Measurements from ENCODE around the gene HIGD2B. TPM values are rescaled to one million over a fixed set of nuclear protein-coding genes. Genes with fewer than 3 reads are reported as not detected.
A peak's percentile ranks its signal among the peaks of the same experiment; 100 is the strongest.
"Not testable (repeated sequence)": the region's sequence is repeated elsewhere in the genome, so short reads cannot be mapped to it uniquely, and the experiment has no call there.

Gene HIGD2B
- total RNA-seq, 4 donors from 2014 or later, result not detected

GRCh38 chr15:72676838-72677237, 9.1 kb downstream of the HIGD2B start:
- no peaks in the 10 kb centered on the region for H3K9me3 ChIP-seq
- TF ChIP-seq CTCF (IDR thresholded peaks at IDR 0.05), result no peak
- TF ChIP-seq POLR2A (IDR thresholded peaks at IDR 0.05), result no peak
- no peak for DNase-seq
- no peaks in the 10 kb centered on the region for H3K36me3 ChIP-seq
- H3K27ac ChIP-seq, result no peak overlapping the region
- H3K4me1 ChIP-seq, result no peaks in the 10 kb centered on the region
- no peak overlapping the region for H3K4me3 ChIP-seq
- H3K27me3 ChIP-seq, result no peaks in the 10 kb centered on the region
- intact Hi-C loops (cut with DNase I; ENCODE audit: low total_unique reads), result no loop called here

- intact Hi-C loops (cut with DNase I; ENCODE audit: low total_unique reads), result no loop called here
- no peaks in the 10 kb centered on the region for H3K4me1 ChIP-seq
- H3K27me3 ChIP-seq, result no peaks in the 10 kb centered on the region
- H3K27ac ChIP-seq, result no peak overlapping the region
- no peak for DNase-seq
- no peak for TF ChIP-seq POLR2A (IDR thresholded peaks at IDR 0.05)
- TF ChIP-seq CTCF (IDR thresholded peaks at IDR 0.05), result no peak
- H3K9me3 ChIP-seq, result no peaks in the 10 kb centered on the region
- H3K4me3 ChIP-seq, result no peak overlapping the region
- H3K36me3 ChIP-seq, result no peaks in the 10 kb centered on the region
These were observed 14.5 kb downstream of the HIGD2B start for GRCh38 chr15:72671525-72671924.

- H3K27me3 ChIP-seq; H3K9me3 ChIP-seq; H3K4me1 ChIP-seq; H3K36me3 ChIP-seq; H3K27ac ChIP-seq; H3K4me3 ChIP-seq; intact Hi-C loops (cut with DNase I; ENCODE audit: low total_unique reads): not testable (repeated sequence)
- TF ChIP-seq CTCF (IDR thresholded peaks at IDR 0.05), result peak; percentile 44 to 55 (median 52)
- DNase-seq, result peak; percentile 54 to 62
These were observed 15.2 kb downstream of the HIGD2B start for GRCh38 chr15:72670656-72671352.

DNA sequence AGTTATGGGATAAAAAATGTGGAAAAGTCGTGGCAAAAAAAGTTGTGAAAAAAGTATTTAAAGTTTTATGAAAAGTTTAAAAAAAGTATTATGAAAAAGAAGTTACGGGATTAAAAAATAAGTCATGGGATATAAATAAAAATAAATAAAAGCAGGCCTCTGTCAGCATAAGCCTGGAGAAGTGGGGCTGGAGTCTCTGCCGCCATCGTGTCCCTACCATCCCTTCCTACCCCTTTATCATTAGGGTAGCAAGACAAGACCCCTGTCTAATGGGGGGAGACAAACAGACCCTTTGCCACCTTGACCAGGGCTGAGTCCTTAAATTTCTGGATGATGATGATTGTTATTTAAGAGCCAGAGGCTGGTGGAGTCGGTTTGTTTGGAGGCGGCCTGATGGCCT, 16.2 kb downstream of the HIGD2B start:
- H3K27ac ChIP-seq; intact Hi-C loops (cut with DNase I; ENCODE audit: low total_unique reads): not testable (repeated sequence)

DNA sequence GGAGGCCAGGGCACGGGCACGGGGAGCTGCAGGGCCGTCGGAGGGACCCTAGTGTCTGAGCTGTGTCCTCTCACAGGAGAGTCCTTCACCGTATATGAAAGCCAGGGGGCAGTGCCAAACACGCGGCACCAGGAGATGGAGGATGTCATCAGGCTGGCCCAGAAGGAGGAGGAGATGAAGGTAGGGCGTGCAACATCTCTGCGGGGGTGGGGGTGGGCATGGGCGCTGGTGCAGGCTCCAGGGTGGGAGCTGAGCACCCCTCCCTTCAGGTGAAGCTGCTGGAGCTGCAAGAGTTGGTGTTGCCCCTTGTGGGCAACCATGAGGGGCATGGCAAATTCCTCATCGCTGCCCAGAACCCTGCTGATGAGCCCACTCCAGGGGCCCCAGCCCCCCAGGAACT, 20.3 kb downstream of the HIGD2B start:
- H3K36me3 ChIP-seq; H3K27me3 ChIP-seq; intact Hi-C loops (cut with DNase I; ENCODE audit: low total_unique reads); DNase-seq; H3K27ac ChIP-seq; H3K4me3 ChIP-seq; H3K4me1 ChIP-seq; H3K9me3 ChIP-seq: not testable (repeated sequence)

More for the DNA sequence above, 16.2 kb downstream of the HIGD2B start:
- not testable (repeated sequence) for H3K9me3 ChIP-seq, H3K4me1 ChIP-seq, H3K4me3 ChIP-seq, H3K36me3 ChIP-seq, DNase-seq, H3K27me3 ChIP-seq

- DNase-seq; H3K27ac ChIP-seq; H3K4me3 ChIP-seq; H3K36me3 ChIP-seq; H3K9me3 ChIP-seq; H3K27me3 ChIP-seq; intact Hi-C loops (cut with DNase I; ENCODE audit: low total_unique reads); H3K4me1 ChIP-seq: not testable (repeated sequence)
These were observed 22.1 kb downstream of the HIGD2B start for GRCh38 chr15:72663931-72664330.

GRCh38 chr15:72661081-72661480, 24.9 kb downstream of the HIGD2B start:
- H3K9me3 ChIP-seq; H3K4me1 ChIP-seq; H3K27me3 ChIP-seq; H3K36me3 ChIP-seq; DNase-seq; intact Hi-C loops (cut with DNase I; ENCODE audit: low total_unique reads); H3K4me3 ChIP-seq; H3K27ac ChIP-seq: not testable (repeated sequence)

DNA sequence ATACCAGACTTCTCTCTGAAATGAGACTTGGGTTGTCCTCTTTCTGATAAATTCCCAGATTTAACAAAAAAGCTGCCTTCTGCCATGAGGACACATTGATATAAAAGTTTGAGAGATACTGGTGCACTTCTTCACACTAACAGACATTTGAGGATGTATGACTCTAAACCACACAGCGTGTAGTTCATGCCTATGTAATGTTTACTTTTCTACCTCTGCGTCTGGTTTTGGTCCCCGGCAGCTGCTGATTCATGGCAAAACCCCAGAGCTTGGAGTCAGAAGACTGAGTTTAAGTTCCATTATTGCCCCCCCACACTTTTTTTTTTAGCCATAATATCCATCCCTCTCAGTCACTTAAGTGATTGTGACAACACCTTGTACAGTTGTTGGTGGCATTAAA, 30.0 kb downstream of the HIGD2B start:
- H3K27ac ChIP-seq; intact Hi-C loops (cut with DNase I; ENCODE audit: low total_unique reads); DNase-seq; H3K9me3 ChIP-seq; H3K27me3 ChIP-seq; H3K4me1 ChIP-seq; H3K36me3 ChIP-seq; H3K4me3 ChIP-seq: not testable (repeated sequence)

DNA sequence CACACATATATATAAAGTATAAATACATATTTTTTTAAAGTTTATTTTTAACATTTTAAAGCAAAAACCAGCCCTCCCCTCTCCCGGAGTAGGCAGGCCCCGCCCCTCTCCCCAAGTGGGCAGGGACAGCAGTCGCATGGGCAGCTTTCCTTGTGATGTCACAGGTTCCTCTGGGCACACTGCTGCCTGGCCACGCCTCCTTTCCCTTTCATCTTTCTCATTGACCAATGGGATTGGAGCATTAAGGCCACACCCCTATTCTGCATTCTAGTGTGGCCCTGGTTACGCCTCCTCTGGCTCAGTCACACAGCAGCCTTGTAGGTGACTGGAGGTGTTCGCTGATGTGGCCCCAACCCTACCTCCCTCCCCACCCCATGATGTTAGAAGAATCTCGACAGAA, 31.6 kb downstream of the HIGD2B start, which contains the start of gene GOLGA6B:
TSS of gene GOLGA6B (plus strand) at position 301 of the 400 bp plus-strand sequence. CDS start at position 342, 41 bp downstream.
- H3K27me3 ChIP-seq; H3K4me1 ChIP-seq; H3K27ac ChIP-seq; H3K9me3 ChIP-seq; H3K36me3 ChIP-seq; intact Hi-C loops (cut with DNase I; ENCODE audit: low total_unique reads); H3K4me3 ChIP-seq; DNase-seq: not testable (repeated sequence)

DNA sequence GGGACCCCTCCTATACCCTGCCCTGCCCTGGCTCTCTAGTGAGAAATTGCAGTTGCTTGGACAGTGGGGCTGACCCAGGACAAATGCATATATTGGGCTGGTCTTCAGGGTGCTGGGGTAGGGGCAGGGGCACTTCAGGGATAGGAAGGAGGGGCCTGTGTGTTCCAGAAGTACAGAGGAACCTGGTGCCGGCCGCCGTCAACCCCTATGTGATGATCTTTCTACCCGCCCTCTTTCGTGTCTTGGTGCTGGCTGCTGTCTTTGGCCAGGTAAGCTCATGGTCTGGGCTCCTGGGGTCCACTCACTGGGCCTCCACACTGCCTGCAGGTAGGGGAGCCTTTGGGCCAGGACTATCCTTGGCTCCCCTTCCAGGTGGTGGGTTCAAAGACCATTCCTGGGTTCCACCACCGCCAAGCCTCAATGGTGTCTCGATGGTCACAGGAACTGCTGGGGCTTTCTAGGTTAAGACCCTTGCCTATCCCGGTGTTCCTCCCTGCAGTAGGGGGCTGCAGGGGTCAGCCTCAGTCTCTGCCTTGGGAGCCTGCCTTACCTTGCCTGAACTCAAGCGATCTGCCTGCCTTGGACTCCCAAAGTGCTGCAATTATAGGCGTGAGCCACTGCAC, 37.2 kb downstream of the HIGD2B start:
- H3K36me3 ChIP-seq; H3K27ac ChIP-seq; H3K27me3 ChIP-seq; intact Hi-C loops (cut with DNase I; ENCODE audit: low total_unique reads); H3K4me1 ChIP-seq; H3K9me3 ChIP-seq; H3K4me3 ChIP-seq; DNase-seq: not testable (repeated sequence)
